CD4-positive, alpha-beta T cell treated with Interleukin-1 beta for 1 hour (primary cell): ENCODE results near the gene DNAJC13.

Experiments used
- DNase-seq, 2 donors: peaks; one replicate each; pipeline ENCODE4 v3.0.0-alpha.2; 2020 to 2022

Gene DNAJC13

GRCh38 chr3:132407025-132407424 is 10.3 kb upstream of the DNAJC13 start:
- DNase-seq, result no peak

GRCh38 chr3:132414841-132415240 is 2.5 kb upstream of the DNAJC13 start:
- no peak for DNase-seq

- no peak for DNase-seq
These were observed 1.1 kb upstream of the DNAJC13 start for GRCh38 chr3:132416161-132416560.

- DNase-seq, result peak in 1 of 2 donors; percentile 42
These were observed 551 bp downstream of the DNAJC13 start for GRCh38 chr3:132417695-132418411.

GRCh38 chr3:132418916-132419315 is 1.6 kb downstream of the DNAJC13 start:
- no peak for DNase-seq

GRCh38 chr3:132421832-132422231 is 4.5 kb downstream of the DNAJC13 start:
- no peak for DNase-seq

GRCh38 chr3:132422531-132422930 is 5.2 kb downstream of the DNAJC13 start:
- no peak for DNase-seq

- peak in 1 of 2 donors; percentile 11 for DNase-seq
These were observed 15.3 kb downstream of the DNAJC13 start for GRCh38 chr3:132432639-132433038.

- no peak for DNase-seq
These were observed 15.8 kb downstream of the DNAJC13 start for GRCh38 chr3:132433121-132433520.

GRCh38 chr3:132435224-132435910 is 18.1 kb downstream of the DNAJC13 start:
- no peak for DNase-seq

GRCh38 chr3:132435911-132436425 is 18.7 kb downstream of the DNAJC13 start:
- DNase-seq, result no peak

GRCh38 chr3:132443421-132443820 is 26.1 kb downstream of the DNAJC13 start:
- no peak for DNase-seq

- no peak for DNase-seq
These were observed 27.1 kb downstream of the DNAJC13 start for GRCh38 chr3:132444383-132444782.

GRCh38 chr3:132445817-132446216 is 28.5 kb downstream of the DNAJC13 start:
- no peak for DNase-seq

- no peak for DNase-seq
These were observed 31.1 kb downstream of the DNAJC13 start for GRCh38 chr3:132448216-132448961.

GRCh38 chr3:132456136-132456535 is 38.8 kb downstream of the DNAJC13 start:
- DNase-seq, result no peak

- no peak for DNase-seq
These were observed 39.3 kb downstream of the DNAJC13 start for GRCh38 chr3:132456571-132456970.

GRCh38 chr3:132457286-132457685 is 40.0 kb downstream of the DNAJC13 start:
- no peak for DNase-seq

GRCh38 chr3:132459551-132459950 is 42.2 kb downstream of the DNAJC13 start:
- no peak for DNase-seq

GRCh38 chr3:132461544-132461943 is 44.2 kb downstream of the DNAJC13 start:
- DNase-seq, result no peak

- no peak for DNase-seq
These were observed 46.8 kb downstream of the DNAJC13 start for GRCh38 chr3:132464066-132464465.

GRCh38 chr3:132469326-132469725 is 52.0 kb downstream of the DNAJC13 start:
- DNase-seq, result no peak

GRCh38 chr3:132486099-132486498 is 68.8 kb downstream of the DNAJC13 start:
- DNase-seq, result no peak

GRCh38 chr3:132488151-132488550 is 70.8 kb downstream of the DNAJC13 start:
- DNase-seq, result no peak
